Activated T-cell treated with anti-CD3 and anti-CD28 coated beads for 4 hours (primary cell): ENCODE measurements around the gene MOV10.

ENCODE experiments used
- DNase-seq: peaks from one replicate; pipeline ENCODE4 v3.0.0-alpha.2; 2020

MOV10 gene

DNA sequence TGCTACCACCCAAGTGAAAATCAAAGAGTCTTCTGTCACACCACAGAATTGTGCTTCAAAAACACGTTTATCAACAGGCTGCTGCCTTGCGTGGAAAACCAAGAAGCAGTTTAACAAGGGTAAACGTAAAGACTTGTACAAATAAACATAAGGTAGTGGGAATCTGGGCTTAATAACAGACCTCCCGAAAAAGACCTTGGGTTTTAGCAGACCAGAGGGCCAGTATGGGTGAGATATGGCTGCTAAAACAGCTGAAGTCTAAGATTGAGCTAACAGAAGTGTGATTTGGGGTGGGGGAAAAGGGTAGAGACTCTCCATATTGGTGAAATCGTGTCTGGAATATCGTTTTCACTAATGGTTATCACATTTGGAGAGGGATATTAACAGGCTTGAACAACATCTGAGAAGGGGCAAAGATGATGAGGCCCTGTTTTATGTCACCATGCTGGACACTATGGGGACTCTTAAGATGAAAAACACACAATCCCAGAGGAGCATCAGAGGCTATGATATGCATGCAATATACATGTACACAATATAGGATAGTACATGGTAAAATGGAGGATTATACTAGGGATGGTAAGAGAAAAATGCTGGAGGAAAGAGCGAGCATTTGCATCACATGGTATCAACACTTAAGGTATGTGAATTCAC is 1.4 kb downstream of the MOV10 start:
- no peak for DNase-seq

DNA sequence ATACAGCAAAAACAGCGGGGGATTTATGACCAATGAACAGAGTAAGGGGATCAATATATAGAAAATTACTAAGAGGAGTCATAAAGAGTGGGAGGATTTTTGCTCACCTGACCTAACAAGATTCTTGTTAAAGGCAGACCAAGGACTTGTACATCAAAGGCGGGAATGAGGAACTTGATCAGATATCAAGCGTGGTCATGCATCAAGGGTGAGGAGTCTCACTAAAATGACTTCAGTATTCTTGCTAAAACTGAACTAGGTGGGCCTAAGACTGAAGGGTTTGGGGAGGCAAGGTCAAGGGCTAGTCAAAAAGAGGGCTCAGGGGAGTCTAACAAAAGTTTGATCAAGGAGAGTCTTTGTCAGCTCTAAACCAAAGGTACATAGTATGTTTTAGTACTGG is 2.1 kb downstream of the MOV10 start:
- no peak for DNase-seq

DNA sequence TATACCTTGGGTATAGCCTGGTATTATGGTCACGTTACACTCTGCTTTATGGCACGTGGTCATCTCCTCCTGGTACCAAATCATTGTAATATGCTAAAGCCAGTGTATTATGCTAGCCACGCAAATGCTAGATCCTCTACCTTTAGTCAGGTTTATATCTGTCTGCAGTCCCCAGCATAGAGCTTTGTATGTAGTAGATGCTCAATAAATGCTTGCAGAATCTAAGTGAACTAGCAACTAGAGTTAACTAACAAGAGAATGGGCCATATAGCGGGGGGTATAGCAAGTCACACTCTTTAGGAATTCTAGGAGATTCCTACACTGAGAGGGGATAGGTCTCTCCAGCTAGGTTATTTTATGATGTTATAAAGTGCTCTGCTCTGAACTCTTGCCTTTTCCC is 3.0 kb downstream of the MOV10 start:
- no peak for DNase-seq

DNA sequence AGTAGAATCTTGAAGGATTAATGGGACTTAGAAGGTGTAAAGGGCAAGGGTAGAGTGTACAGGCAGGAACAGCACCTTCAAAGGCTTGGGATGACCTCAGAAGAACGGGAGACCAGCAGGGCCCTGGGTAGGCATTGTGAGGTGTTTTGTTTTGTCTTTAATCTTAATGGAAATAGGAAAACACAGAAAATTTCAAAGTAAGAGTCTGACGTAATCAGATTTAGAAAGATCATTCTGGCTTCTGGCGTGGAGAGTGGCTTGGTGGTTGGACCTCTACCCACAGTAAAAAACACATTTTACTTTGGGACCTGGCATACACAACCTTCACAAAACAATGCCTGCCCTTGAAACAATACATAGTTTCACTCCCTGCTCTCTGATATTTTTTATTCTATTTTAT is 4.1 kb downstream of the MOV10 start:
- DNase-seq = no peak

DNA sequence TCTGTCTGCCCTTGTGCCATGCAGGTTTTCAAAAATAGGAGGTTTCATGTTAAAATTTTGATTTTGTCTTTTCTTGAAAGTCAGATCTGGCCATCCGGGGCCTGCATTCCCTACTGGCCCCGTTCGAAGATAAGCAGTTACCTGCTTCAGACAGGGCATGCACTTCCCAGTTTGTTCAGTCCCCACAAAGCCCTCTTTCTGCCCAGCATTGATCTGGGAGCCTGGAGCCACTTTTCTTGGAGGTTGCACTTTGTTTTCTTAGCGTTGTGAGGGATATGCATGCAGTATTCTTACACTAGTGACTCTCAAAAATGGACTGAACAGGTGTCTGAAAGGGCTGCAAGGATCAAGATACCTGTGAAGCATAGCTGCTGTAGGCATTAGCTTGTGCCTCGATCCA is 11.5 kb downstream of the MOV10 start:
- DNase-seq = no peak

DNA sequence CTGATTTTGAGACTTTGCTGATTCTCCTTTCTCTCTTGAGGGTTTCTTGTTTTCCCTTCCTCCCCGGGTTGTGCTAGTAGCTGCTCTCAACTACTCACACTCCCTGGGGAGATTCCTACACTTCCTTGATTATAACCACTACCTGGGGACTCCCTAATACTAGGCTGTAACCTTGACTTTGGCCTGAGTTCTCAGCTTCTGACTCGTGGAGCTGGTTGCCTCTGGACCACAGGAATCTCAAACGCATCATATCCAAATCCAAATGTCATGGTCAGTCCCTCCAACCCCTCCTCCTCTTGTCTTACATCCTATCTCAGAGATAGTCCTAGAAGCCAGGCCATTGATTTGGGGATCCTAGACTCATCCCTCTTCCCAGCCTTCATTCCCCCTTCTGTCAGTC is 12.0 kb downstream of the MOV10 start:
- no peak for DNase-seq

DNA sequence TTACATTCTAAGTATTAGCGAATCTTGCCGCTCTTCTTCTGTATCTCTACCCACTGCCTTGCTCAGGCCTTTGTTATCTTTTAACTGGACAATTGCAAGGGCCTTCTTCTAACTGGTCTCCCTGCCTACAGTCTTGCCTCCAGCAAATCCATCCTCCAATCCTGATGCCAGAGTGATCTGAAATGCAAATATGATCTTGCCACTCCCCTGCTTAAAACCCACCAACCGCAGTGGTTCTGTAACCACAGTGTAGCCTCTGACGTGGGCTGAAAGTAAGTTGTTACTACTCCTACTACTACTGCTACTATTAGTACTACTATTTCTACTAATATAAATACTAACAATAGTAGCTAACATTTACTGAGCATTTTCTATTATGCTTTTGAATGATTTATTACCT is 12.4 kb downstream of the MOV10 start:
- no peak for DNase-seq

DNA sequence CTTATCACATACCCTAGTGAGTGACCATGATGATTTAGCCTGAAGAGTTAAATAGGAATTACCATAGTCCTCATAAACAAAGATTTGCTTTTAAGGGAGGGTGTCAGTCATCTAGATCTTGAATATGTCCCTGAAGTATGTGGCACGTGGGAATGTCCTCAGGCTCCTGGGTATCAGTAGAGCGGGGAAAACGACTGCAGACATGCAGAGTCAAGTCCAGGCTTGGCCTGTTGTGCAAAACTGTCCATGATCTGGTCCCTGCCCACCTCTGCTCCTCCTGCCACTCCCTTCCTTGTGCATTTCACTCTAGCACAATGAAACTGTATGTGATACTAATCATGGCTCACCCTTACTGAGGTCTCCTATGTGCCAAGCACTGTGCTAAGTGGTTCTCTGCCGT is 12.9 kb downstream of the MOV10 start:
- DNase-seq = no peak

DNA sequence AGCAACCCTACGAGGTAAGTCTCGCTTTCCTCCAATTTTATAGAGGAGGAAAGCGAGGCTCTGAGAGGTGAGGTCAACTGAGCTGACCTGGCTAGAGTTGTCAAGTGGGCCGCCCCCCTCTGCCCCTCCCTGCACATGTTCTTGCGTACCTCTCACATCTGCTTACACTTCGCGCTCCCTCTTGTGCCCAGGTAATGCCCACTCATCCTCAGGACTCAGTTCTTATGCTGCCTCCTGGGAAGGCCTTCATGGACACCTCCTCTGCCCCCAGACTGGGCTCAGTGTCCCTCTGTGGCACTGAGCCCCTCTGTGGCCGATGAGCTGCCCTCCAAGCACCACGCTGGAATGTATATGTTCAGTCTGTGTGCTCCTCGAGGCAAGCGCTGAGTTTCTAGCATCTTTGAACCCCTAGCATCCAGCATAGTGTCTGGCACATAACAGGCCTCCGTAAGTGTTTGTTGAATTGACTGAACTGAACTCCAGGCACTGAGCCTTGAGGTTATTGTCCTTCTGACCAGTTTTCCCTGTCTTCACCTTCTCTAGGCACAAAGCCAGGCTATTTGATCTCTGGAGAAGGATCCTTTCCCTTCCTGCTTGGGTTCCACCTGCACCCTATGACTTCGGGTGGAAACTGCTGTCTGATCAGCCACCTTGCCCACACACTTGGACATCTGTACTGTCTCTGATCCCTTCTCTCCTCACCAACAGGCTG is 13.5 kb downstream of the MOV10 start:
- DNase-seq = no peak

DNA sequence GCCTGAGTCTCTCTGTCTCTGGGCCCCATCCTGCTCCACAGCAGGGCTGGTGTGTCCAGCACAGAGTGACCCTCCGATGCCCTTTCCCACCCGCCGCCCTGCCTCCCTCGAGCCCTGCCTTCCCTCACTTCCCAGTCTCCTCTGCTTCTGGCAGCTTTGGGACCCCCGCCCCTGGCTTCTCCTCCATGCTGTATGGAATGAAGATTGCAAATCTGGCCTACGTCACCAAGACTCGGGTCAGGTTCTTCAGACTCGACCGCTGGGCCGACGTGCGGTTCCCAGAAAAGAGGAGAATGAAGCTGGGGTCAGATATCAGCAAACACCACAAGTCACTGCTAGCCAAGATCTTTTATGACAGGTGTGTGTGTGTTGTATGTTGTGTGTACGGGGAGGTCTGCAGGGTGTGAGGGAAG is 14.3 kb downstream of the MOV10 start:
- DNase-seq = no peak

DNA sequence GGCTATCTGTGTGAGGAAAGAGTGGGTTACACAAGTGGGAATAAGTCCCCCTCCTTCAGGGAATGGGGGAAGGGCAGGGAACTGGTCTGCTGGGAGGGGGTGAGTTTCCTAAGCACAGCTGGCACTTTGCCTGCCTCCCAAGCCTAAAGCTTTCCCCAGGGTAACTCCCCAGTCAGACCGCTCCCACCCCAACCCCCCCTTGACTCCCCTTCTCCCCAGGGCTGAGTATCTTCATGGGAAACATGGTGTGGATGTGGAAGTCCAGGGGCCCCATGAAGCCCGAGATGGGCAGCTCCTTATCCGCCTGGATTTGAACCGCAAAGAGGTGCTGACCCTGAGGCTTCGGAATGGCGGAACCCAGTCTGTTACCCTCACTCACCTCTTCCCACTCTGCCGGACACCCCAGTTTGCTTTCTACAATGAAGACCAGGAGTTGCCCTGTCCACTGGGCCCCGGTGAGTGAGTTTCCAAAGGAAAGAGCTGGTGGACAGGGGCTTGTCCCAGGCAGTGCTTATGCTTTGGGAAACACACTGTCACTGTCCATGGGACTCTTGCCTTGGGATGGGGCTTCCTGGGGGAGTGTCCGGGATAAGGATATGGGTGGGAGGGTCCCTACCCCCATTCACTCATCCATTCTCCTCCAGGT is 14.9 kb downstream of the MOV10 start:
- DNase-seq = no peak

DNA sequence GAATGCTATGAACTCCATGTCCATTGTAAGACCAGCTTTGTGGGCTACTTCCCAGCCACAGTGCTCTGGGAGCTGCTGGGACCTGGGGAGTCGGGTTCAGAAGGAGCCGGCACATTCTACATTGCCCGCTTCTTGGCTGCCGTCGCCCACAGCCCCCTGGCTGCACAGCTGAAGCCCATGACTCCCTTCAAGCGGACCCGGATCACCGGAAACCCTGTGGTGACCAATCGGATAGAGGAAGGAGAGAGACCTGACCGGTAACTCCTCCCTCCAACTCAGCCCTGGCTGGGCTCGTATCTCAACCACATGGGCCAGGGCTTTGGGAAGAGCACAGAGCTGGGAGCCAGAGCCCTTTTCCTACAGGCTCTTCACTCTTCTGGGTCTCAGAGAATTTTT is 15.4 kb downstream of the MOV10 start:
- no peak for DNase-seq

DNA sequence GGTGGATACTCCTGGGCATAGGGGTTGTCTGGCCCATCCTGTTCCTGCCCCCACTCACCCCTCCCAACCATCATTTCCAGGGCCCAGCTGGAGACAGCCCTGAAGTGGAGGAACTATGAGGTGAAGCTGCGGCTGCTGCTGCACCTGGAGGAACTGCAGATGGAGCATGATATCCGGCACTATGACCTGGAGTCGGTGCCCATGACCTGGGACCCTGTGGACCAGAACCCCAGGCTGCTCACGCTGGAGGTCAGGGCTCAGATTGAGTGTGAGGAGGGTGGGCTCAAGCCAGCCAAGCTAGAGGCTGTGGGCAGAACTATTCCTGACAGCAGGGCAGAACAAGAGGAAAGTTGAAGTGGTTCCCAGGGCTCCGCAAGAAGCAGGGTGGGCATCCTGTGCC is 18.2 kb downstream of the MOV10 start:
- DNase-seq = no peak

DNA sequence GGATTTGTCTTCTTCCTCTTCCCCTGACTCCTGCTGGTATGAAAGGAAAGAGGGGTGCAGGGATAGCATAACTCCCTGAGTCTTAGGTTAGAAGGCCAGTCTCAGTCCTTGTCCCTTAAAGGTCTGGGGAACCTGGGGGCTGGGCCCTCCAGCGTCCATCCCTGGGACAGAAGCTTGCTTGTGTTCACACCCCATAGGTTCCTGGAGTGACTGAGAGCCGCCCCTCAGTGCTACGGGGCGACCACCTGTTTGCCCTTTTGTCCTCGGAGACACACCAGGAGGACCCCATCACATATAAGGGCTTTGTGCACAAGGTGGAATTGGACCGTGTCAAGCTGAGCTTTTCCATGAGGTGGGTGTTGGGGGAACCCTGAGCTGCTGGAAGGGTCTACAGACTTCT is 19.4 kb downstream of the MOV10 start:
- no peak for DNase-seq

DNA sequence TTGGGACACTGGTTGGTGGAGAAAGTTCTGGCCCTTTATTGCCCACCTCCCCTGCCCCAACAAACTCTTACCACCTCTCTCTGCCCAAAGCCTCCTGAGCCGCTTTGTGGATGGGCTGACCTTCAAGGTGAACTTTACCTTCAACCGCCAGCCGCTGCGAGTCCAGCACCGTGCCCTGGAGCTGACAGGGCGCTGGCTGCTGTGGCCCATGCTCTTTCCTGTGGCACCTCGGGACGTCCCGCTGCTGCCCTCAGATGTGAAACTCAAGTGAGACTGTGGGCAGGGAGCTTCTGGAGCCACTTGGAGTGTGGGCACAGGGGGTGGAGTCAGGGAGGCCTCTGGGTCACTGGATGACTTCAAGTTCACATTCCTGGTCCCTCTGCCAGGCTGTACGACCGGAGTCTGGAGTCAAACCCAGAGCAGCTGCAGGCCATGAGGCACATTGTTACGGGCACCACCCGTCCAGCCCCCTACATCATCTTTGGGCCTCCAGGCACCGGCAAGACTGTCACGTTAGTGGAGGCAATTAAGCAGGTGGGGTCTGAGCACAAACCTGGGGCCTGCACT is 20.0 kb downstream of the MOV10 start:
- no peak for DNase-seq

DNA sequence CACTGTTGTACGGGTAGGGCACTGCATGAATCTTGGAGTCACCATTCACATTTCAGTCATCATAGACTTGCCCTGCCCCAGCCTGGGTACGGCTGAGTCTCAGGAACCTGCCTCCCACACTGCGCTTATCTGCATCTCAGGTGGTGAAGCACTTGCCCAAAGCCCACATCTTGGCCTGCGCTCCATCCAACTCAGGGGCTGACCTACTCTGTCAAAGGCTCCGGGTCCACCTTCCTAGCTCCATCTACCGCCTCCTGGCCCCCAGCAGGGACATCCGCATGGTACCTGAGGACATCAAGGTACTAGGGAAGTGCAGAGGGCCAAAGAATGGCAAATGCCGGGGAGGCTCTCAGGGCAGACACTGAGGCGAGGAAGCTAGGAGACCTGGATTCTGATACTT is 20.8 kb downstream of the MOV10 start:
- DNase-seq = no peak

DNA sequence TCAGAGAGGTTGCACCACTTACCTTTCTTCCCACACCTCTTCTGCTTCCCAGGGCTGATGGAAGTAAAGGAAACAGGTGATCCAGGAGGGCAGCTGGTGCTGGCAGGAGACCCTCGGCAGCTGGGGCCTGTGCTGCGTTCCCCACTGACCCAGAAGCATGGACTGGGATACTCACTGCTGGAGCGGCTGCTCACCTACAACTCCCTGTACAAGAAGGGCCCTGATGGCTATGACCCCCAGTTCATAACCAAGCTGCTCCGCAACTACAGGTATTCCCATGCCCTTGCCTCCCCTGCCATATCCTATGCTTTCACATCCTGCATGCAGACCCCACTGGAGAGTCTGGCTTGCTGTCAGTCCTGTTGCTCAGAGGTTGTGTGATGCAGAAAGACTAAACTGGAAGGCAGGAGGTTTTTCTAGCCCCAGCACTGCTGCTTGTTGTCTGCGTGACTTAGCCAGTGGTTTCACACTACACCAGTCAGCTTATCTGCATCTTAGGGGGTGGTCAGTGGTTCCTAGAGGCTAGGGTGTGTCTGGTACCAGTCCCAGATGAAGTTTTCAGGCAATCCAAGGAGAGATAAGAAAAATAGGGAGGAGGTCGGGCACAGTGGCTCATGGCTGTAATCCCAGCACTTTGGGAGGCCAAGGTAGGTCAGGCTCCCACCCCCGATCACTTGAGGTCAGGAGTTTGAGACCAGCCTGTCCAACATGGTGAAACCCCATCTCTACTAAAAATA is 22.3 kb downstream of the MOV10 start:
- no peak for DNase-seq

DNA sequence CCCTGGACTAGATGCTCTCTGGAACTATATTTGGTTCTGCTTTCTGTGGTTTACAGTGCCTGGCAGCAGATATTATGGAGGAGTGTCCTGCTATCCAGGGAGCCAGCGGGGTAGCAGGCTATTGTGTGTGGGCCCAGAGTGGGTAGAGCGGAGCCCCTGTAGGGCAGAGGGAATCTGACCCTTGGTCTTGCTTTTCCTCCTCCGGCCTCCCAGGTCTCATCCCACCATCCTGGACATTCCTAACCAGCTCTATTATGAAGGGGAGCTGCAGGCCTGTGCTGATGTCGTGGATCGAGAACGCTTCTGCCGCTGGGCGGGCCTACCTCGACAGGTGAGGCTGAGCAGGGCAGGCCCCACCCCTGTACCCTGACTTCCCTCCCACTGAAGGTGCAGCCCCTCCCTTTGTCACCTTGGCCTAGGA is 23.3 kb downstream of the MOV10 start:
- DNase-seq = no peak

DNA sequence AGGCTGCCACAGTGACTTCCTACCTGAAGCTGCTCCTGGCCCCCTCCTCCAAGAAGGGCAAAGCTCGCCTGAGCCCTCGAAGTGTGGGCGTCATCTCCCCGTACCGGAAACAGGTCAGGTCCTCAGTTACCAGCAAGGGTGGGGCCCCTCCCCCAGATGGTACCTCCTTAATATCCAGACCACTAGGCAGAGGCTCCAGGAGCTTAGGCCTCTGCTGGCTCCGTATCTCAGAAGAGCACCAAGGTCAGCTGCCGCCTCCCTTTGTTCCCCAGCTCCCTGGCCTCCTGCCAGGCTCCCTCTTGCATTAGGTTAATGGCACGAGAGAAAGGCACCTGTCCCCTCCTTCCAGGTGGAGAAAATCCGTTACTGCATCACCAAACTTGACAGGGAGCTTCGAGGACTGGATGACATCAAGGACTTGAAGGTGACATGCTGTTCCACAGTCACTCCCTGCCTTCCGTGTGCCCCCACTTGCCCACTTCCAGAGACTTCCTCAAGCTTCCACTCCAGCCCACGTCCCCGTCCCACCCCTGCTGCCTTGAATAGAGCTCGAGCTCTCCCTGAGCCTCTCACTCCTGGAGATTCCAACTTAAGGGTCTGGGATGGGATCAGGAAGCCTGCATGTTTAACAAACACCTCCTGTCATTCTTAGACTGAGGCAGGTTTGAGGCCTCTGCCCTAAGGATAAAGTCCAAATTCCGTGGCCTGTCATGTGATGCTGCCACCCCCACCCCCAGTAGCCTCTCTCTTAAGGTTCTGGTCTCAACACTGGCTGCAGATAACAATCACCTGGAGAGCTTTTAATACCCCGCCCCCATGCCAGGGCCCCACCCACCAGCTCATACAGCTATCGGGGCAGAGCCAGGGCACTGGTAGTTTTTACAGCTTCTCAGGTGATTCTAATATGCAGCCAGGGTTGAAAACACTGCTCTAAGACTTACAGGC is 24.2 kb downstream of the MOV10 start:
- DNase-seq = no peak

DNA sequence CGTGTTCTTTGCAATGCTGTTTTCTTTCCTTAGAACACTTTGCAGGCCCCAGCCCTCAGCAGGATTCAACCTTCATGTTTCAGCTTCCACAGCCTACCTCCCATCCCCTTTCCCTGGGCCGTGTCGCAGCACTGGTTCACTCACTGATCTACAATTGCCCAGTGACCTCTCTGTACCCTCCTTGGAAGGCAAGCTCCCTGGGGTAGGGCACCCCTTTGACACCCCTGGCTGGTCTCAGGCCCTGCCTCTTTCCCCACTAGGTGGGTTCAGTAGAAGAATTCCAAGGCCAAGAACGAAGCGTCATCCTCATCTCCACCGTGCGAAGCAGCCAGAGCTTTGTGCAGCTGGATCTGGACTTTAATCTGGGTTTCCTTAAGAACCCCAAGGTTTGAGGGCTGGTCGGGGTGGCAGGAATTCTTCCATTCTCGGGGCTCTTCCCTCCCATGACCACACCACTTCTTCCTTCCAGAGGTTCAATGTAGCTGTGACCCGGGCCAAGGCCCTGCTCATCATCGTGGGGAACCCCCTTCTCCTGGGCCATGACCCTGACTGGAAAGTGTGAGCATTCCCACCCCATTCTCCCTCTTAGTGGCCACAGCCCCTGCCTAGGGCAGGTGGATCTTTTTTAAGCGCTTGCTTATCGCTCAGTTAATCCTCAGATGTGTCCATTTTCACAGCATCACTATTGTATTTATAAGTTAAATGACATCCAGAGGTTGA is 25.1 kb downstream of the MOV10 start:
- no peak for DNase-seq
